ENCODE measurements around the gene SCEL. TPM values are rescaled to one million over a fixed set of nuclear protein-coding genes. Genes with fewer than 3 reads are reported as not detected.

SCEL gene
- total RNA-seq, 1 donor from 2014 or later = 0.27 TPM

- no peaks in the 10 kb centered on the region for H3K9me3 ChIP-seq (ENCODE audit: insufficient read depth, low read depth, low read length)
- no peak overlapping the region for H3K27ac ChIP-seq (ENCODE audit: low read depth, low read length)
- Mint-ChIP-seq H3K27ac (ENCODE audit: unreplicated experiment) (no peak overlapping the region), H3K4me3 (ENCODE audit: unreplicated experiment) (no peak overlapping the region), H3K36me3 (ENCODE audit: low read depth, unreplicated experiment) (no peaks in the 10 kb centered on the region), H3K4me1 (ENCODE audit: low read depth, unreplicated experiment) (no peaks in the 10 kb centered on the region), H3K9me3 (ENCODE audit: unreplicated experiment) (no peaks in the 10 kb centered on the region), H3K27me3 (ENCODE audit: low read depth, unreplicated experiment) (no peaks in the 10 kb centered on the region)
- TF ChIP-seq EZH2 (IDR thresholded peaks at IDR 0.05; ENCODE audit: insufficient read depth, low read length) = no peak
- no peak for TF ChIP-seq CTCF (IDR thresholded peaks at IDR 0.05; ENCODE audit: insufficient read depth, low read depth, low read length)
- FAIRE-seq (no peak), DNase-seq (ENCODE audit: low read depth) (no peak)
- no peak overlapping the region for H3K9ac ChIP-seq (ENCODE audit: low read length)
- no peaks in the 10 kb centered on the region for H4K20me1 ChIP-seq (ENCODE audit: insufficient read depth, low read length)
- no peaks in the 10 kb centered on the region for H3K4me1 ChIP-seq (ENCODE audit: insufficient read depth, low read length)
- no peak overlapping the region for H3K4me3 ChIP-seq (ENCODE audit: insufficient read depth, low read depth, low read length)
- no peaks in the 10 kb centered on the region for H3K27me3 ChIP-seq (ENCODE audit: insufficient read depth, low read length)
- no peaks in the 10 kb centered on the region for H3K36me3 ChIP-seq (ENCODE audit: insufficient read depth, low read length)
- no peak overlapping the region for H2AFZ ChIP-seq (ENCODE audit: low read depth, low read length)
- no peaks in the 10 kb centered on the region for H3K79me2 ChIP-seq (ENCODE audit: insufficient read depth, low read length)
- no peak overlapping the region for H3K4me2 ChIP-seq (ENCODE audit: low read length)
These were observed 59.8 kb downstream of the SCEL start for GRCh38 chr13:77595166-77595810.

- no peaks in the 10 kb centered on the region for H3K36me3 Mint-ChIP-seq (ENCODE audit: low read depth, unreplicated experiment)
- H3K4me1 Mint-ChIP-seq (ENCODE audit: low read depth, unreplicated experiment) = no peaks in the 10 kb centered on the region
- Histone ChIP-seq H3K9me3 (ENCODE audit: insufficient read depth, low read depth, low read length) (no peaks in the 10 kb centered on the region), H3K9ac (ENCODE audit: low read length) (no peak overlapping the region), H3K27ac (ENCODE audit: low read depth, low read length) (no peak overlapping the region), H4K20me1 (ENCODE audit: insufficient read depth, low read length) (no peaks in the 10 kb centered on the region), H3K4me2 (ENCODE audit: low read length) (no peak overlapping the region), H3K4me3 (ENCODE audit: insufficient read depth, low read depth, low read length) (no peak overlapping the region), H3K27me3 (ENCODE audit: insufficient read depth, low read length) (no peaks in the 10 kb centered on the region), H3K79me2 (ENCODE audit: insufficient read depth, low read length) (no peaks in the 10 kb centered on the region), H2AFZ (ENCODE audit: low read depth, low read length) (no peak overlapping the region), H3K36me3 (ENCODE audit: insufficient read depth, low read length) (no peaks in the 10 kb centered on the region), H3K4me1 (ENCODE audit: insufficient read depth, low read length) (no peaks in the 10 kb centered on the region)
- H3K4me3 Mint-ChIP-seq (ENCODE audit: unreplicated experiment) = no peak overlapping the region
- no peaks in the 10 kb centered on the region for H3K27me3 Mint-ChIP-seq (ENCODE audit: low read depth, unreplicated experiment)
- H3K27ac Mint-ChIP-seq (ENCODE audit: unreplicated experiment) = no peak overlapping the region
- DNase-seq (ENCODE audit: low read depth) = no peak
- TF ChIP-seq EZH2 (IDR thresholded peaks at IDR 0.05; ENCODE audit: insufficient read depth, low read length) (no peak), CTCF (IDR thresholded peaks at IDR 0.05; ENCODE audit: insufficient read depth, low read depth, low read length) (no peak)
- H3K9me3 Mint-ChIP-seq (ENCODE audit: unreplicated experiment) = no peaks in the 10 kb centered on the region
- no peak for FAIRE-seq
These were observed 61.3 kb downstream of the SCEL start for GRCh38 chr13:77596777-77597176.

GRCh38 chr13:77599351-77599750 is 63.8 kb downstream of the SCEL start:
- Histone ChIP-seq H3K9me3 (ENCODE audit: insufficient read depth, low read depth, low read length) (no peaks in the 10 kb centered on the region), H4K20me1 (ENCODE audit: insufficient read depth, low read length) (no peaks in the 10 kb centered on the region), H3K27ac (ENCODE audit: low read depth, low read length) (no peak overlapping the region), H3K27me3 (ENCODE audit: insufficient read depth, low read length) (no peaks in the 10 kb centered on the region), H3K4me2 (ENCODE audit: low read length) (no peak overlapping the region), H3K36me3 (ENCODE audit: insufficient read depth, low read length) (no peaks in the 10 kb centered on the region), H3K9ac (ENCODE audit: low read length) (no peak overlapping the region), H3K79me2 (ENCODE audit: insufficient read depth, low read length) (no peaks in the 10 kb centered on the region), H2AFZ (ENCODE audit: low read depth, low read length) (no peak overlapping the region), H3K4me3 (ENCODE audit: insufficient read depth, low read depth, low read length) (no peak overlapping the region), H3K4me1 (ENCODE audit: insufficient read depth, low read length) (no peaks in the 10 kb centered on the region)
- Mint-ChIP-seq H3K4me1 (ENCODE audit: low read depth, unreplicated experiment) (no peaks in the 10 kb centered on the region), H3K4me3 (ENCODE audit: unreplicated experiment) (no peak overlapping the region), H3K36me3 (ENCODE audit: low read depth, unreplicated experiment) (no peaks in the 10 kb centered on the region), H3K27me3 (ENCODE audit: low read depth, unreplicated experiment) (no peaks in the 10 kb centered on the region), H3K27ac (ENCODE audit: unreplicated experiment) (no peak overlapping the region), H3K9me3 (ENCODE audit: unreplicated experiment) (no peaks in the 10 kb centered on the region)
- no peak for DNase-seq (ENCODE audit: low read depth)
- no peak for TF ChIP-seq EZH2 (IDR thresholded peaks at IDR 0.05; ENCODE audit: insufficient read depth, low read length)
- TF ChIP-seq CTCF (IDR thresholded peaks at IDR 0.05; ENCODE audit: insufficient read depth, low read depth, low read length) = no peak
- no peak for FAIRE-seq
